GM12801 (cell line): ENCODE measurements around the gene AQP12B.

Experiments used
- CTCF ChIP-seq: IDR thresholded peaks from one replicate; pipeline ENCODE4 v1.5.1; 2011; ENCODE audit warnings: control low read depth; ENCODE audit not compliant: insufficient read length; ENCODE audit errors: extremely low read depth

AQP12B gene

GRCh38 chr2:240727439-240727838 is 44.8 kb upstream of the AQP12B start:
- TF ChIP-seq CTCF, result no peak

GRCh38 chr2:240726876-240727275 is 44.2 kb upstream of the AQP12B start:
- TF ChIP-seq CTCF, result no peak

- TF ChIP-seq CTCF, result no peak
Measured at GRCh38 chr2:240725671-240726070, 43.0 kb upstream of the AQP12B start.

- TF ChIP-seq CTCF, result no peak
Measured at GRCh38 chr2:240725266-240725665, 42.6 kb upstream of the AQP12B start.

- no peak for TF ChIP-seq CTCF
Measured at GRCh38 chr2:240724431-240724830, 41.7 kb upstream of the AQP12B start.

- no peak for TF ChIP-seq CTCF
Measured at GRCh38 chr2:240723851-240724250, 41.2 kb upstream of the AQP12B start.

- no peak for TF ChIP-seq CTCF
Measured at GRCh38 chr2:240722796-240723735, 40.4 kb upstream of the AQP12B start.
